GM23248 (cell line): ENCODE results near the gene CAB39.

Experiments used
- EZH2 ChIP-seq: fragments of 200-600 bp; sonication (generic); IDR thresholded peaks from 2 replicates; pipeline ENCODE4 v1.6.1; 2018; ENCODE audit warnings: antibody characterized with exemption, mild to moderate bottlenecking; ENCODE audit not compliant: insufficient read depth, poor library complexity, severe bottlenecking
- EZH2phosphoT487 ChIP-seq: fragments of 200-600 bp; sonication (generic); IDR thresholded peaks from 2 replicates; pipeline ENCODE4 v1.6.1; 2018; ENCODE audit warnings: antibody characterized with exemption, moderate library complexity, mild to moderate bottlenecking, low read depth; ENCODE audit not compliant: insufficient read depth

- TF ChIP-seq EZH2 (no peak), EZH2phosphoT487 (no peak)
These were observed 5.7 kb upstream of the CAB39 start for GRCh38 chr2:230706966-230707365.
